ENCODE results near the gene FER.

Gene FER

GRCh38 chr5:109196087-109196822, 448.6 kb downstream of the FER start:
- DNase-seq (ENCODE audit: low read depth), result no peak
- no peak overlapping the region for H3K4me3 ChIP-seq (ENCODE audit: low read depth, low read length)
- TF ChIP-seq, protein P1, sequence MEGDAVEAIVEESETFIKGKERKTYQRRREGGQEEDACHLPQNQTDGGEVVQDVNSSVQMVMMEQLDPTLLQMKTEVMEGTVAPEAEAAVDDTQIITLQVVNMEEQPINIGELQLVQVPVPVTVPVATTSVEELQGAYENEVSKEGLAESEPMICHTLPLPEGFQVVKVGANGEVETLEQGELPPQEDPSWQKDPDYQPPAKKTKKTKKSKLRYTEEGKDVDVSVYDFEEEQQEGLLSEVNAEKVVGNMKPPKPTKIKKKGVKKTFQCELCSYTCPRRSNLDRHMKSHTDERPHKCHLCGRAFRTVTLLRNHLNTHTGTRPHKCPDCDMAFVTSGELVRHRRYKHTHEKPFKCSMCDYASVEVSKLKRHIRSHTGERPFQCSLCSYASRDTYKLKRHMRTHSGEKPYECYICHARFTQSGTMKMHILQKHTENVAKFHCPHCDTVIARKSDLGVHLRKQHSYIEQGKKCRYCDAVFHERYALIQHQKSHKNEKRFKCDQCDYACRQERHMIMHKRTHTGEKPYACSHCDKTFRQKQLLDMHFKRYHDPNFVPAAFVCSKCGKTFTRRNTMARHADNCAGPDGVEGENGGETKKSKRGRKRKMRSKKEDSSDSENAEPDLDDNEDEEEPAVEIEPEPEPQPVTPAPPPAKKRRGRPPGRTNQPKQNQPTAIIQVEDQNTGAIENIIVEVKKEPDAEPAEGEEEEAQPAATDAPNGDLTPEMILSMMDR (IDR thresholded peaks at IDR 0.05; ENCODE audit: low read depth, low read length, missing control alignments), result no peak

GRCh38 chr5:109196823-109197160, 449.1 kb downstream of the FER start:
- TF ChIP-seq, protein P1 (IDR thresholded peaks at IDR 0.05; ENCODE audit: low read depth, low read length, missing control alignments), result no peak
- DNase-seq (ENCODE audit: low read depth), result no peak
- no peak overlapping the region for H3K4me3 ChIP-seq (ENCODE audit: low read depth, low read length)

DNA sequence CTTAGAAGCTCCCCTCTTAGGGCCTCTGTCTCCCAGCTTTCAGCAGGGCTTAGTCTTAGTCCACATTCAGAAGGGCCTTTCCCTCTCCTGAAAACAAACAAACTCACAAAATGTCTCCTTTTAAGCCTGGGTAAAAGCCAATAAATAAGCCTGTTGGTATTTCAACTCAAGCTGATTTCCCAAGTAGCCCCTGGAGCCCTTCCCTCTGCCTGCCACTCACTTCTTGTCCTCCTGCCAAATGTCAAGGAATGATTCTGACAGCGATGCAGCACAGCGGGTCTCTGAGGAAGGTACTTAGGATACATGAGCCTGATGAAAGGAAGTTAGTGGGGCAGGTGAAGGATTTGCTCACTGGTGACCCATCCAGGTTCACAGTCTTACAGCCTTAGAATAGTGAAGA, 451.6 kb downstream of the FER start:
- no peak overlapping the region for H3K4me3 ChIP-seq (ENCODE audit: low read depth, low read length)
- TF ChIP-seq, protein P1 (IDR thresholded peaks at IDR 0.05; ENCODE audit: low read depth, low read length, missing control alignments), result no peak
- no peak for DNase-seq (ENCODE audit: low read depth)

GRCh38 chr5:109199799-109200620, 452.3 kb downstream of the FER start:
- TF ChIP-seq, protein P1 (IDR thresholded peaks at IDR 0.05; ENCODE audit: low read depth, low read length, missing control alignments), result no peak
- H3K4me3 ChIP-seq (ENCODE audit: low read depth, low read length), result no peak overlapping the region
- no peak for DNase-seq (ENCODE audit: low read depth)

DNA sequence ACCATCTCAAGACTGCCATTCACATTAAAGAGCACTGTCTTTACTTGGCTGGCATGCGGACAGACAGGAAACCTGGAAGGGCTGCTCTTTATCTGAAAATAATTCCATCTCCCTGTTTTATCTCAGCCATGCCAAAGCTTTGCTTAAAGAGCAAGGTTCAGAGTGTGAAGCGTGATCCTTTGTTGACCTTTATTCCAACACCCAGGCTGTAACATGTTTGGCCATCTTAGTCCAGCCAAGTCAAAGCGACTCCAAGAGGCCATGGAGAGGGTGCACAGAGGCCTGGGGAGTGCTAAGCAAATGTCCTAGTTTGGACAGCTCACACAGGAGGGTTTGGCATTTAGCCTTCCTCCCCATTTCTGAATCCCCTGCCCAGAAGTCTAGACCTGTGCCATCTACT, 467.3 kb downstream of the FER start:
- no peak overlapping the region for H3K4me3 ChIP-seq (ENCODE audit: low read depth, low read length)
- DNase-seq (ENCODE audit: low read depth), result no peak
- TF ChIP-seq, protein P1 (IDR thresholded peaks at IDR 0.05; ENCODE audit: low read depth, low read length, missing control alignments), result no peak

DNA sequence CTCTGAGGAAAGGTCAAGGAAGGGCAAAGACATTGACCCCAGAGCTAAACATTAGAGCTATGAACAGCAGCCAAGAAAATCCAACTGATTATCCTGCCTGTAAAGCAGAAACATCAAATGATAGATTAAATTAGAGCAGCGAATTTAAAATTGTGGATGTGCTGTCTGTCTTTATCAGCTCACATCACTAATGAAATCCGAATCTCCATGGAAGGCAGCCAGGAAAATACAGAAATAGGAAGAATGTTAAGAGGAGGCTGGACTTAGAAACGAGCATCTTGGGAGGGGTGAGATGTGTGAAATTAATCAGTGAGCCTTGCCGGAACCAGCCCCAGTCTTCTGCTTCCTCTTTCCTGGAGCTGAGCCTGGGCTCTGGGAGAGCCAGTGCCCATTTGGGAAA, 471.1 kb downstream of the FER start:
- TF ChIP-seq, protein P1 (IDR thresholded peaks at IDR 0.05; ENCODE audit: low read depth, low read length, missing control alignments), result no peak
- no peak for DNase-seq (ENCODE audit: low read depth)
- H3K4me3 ChIP-seq (ENCODE audit: low read depth, low read length), result no peak overlapping the region
